KMS-11 (cell line): ENCODE measurements around the gene CAPN7.

Experiments
- H2AFZ ChIP-seq: fragments of 200-600 bp; sonication (generic); 2 replicates; pipeline ENCODE4 v1.6.1; 2016; ENCODE audit warnings: antibody characterized with exemption, mixed run types, low read depth
- H3K27ac ChIP-seq: fragments of 200-600 bp; sonication (generic); 2 replicates; pipeline ENCODE4 v1.6.1; 2016; ENCODE audit warnings: mild to moderate bottlenecking, mixed run types
- H3K27me3 ChIP-seq: fragments of 200-600 bp; sonication (generic); 2 replicates; pipeline ENCODE4 v1.6.1; 2017; ENCODE audit warnings: mild to moderate bottlenecking, low read depth, mixed run types, moderate library complexity; ENCODE audit not compliant: insufficient read depth
- H3K36me3 ChIP-seq: fragments of 200-600 bp; sonication (generic); 2 replicates; pipeline ENCODE4 v1.6.1; 2017; ENCODE audit warnings: mild to moderate bottlenecking, mixed run types; ENCODE audit not compliant: insufficient read depth
- H3K4me1 ChIP-seq: fragments of 200-600 bp; sonication (generic); 2 replicates; pipeline ENCODE4 v1.6.1; 2016; ENCODE audit warnings: mild to moderate bottlenecking, low read depth, mixed run types; ENCODE audit not compliant: poor library complexity, severe bottlenecking
- H3K4me2 ChIP-seq: fragments of 200-600 bp; sonication (generic); 2 replicates; pipeline ENCODE4 v1.7.0; 2016; ENCODE audit warnings: mild to moderate bottlenecking, mixed run types
- H3K4me3 ChIP-seq: fragments of 200-600 bp; sonication (generic); IDR thresholded peaks from 2 replicates; pipeline ENCODE4 v1.6.1; 2017; ENCODE audit warnings: low read depth, low read length, mixed read lengths; ENCODE audit not compliant: insufficient read depth
- H3K79me2 ChIP-seq: fragments of 200-600 bp; sonication (generic); 2 replicates; pipeline ENCODE4 v1.6.1; 2016; ENCODE audit warnings: low read depth, mixed run types; ENCODE audit not compliant: insufficient read depth
- H3K9ac ChIP-seq: fragments of 200-600 bp; sonication (generic); 2 replicates; pipeline ENCODE4 v1.6.1; 2016; ENCODE audit warnings: mild to moderate bottlenecking, mixed run types
- H4K20me1 ChIP-seq: fragments of 200-600 bp; sonication (generic); 2 replicates; pipeline ENCODE4 v1.6.1; 2016; ENCODE audit warnings: mild to moderate bottlenecking, mixed run types; ENCODE audit not compliant: insufficient read depth
- CTCF ChIP-seq: fragments of 200-600 bp; sonication (generic); conservative IDR thresholded peaks from 2 replicates; pipeline ENCODE4 v1.6.1; 2017; ENCODE audit warnings: low read depth, mild to moderate bottlenecking, antibody characterized with exemption, low read length, moderate library complexity, mixed read lengths

CAPN7 gene

GRCh38 chr3:15271030-15271429, 65.0 kb downstream of the CAPN7 start:
- H3K79me2 ChIP-seq: no peaks in the 10 kb centered on the region
- no peak overlapping the region for H3K27ac ChIP-seq
- peaks cover 10% of the 10 kb centered on the region for H3K4me1 ChIP-seq
- H3K4me2 ChIP-seq: no peak overlapping the region
- H3K27me3 ChIP-seq: no peaks in the 10 kb centered on the region
- TF ChIP-seq CTCF: no peak
- no peaks in the 10 kb centered on the region for H3K36me3 ChIP-seq
- no peaks in the 10 kb centered on the region for H4K20me1 ChIP-seq
- H3K9ac ChIP-seq: no peak overlapping the region
- no peak overlapping the region for H2AFZ ChIP-seq
- H3K4me3 ChIP-seq: no peak overlapping the region

- Histone ChIP-seq H3K4me3 (no peak overlapping the region), H3K36me3 (no peaks in the 10 kb centered on the region), H3K9ac (no peak overlapping the region), H3K27ac (no peak overlapping the region), H3K79me2 (no peaks in the 10 kb centered on the region), H3K27me3 (no peaks in the 10 kb centered on the region), H3K4me2 (no peak overlapping the region), H3K4me1 (peaks cover 10% of the 10 kb centered on the region), H4K20me1 (no peaks in the 10 kb centered on the region), H2AFZ (no peak overlapping the region)
- no peak for TF ChIP-seq CTCF
Observed at GRCh38 chr3:15271785-15272381, 65.8 kb downstream of the CAPN7 start.

GRCh38 chr3:15272426-15273196, 66.6 kb downstream of the CAPN7 start:
- Histone ChIP-seq H4K20me1 (no peaks in the 10 kb centered on the region), H2AFZ (no peak overlapping the region), H3K79me2 (no peaks in the 10 kb centered on the region), H3K36me3 (no peaks in the 10 kb centered on the region), H3K4me3 (no peak overlapping the region), H3K4me2 (no peak overlapping the region), H3K27ac (no peak overlapping the region), H3K9ac (no peak overlapping the region), H3K4me1 (peaks cover 10% of the 10 kb centered on the region), H3K27me3 (no peaks in the 10 kb centered on the region)
- no peak for TF ChIP-seq CTCF

GRCh38 chr3:15273227-15273626, 67.2 kb downstream of the CAPN7 start:
- H3K4me2 ChIP-seq: no peak overlapping the region
- no peak overlapping the region for H2AFZ ChIP-seq
- H3K27me3 ChIP-seq: no peaks in the 10 kb centered on the region
- peaks cover 10% of the 10 kb centered on the region for H3K4me1 ChIP-seq
- H3K27ac ChIP-seq: no peak overlapping the region
- H3K9ac ChIP-seq: no peak overlapping the region
- no peak for TF ChIP-seq CTCF
- no peak overlapping the region for H3K4me3 ChIP-seq
- H3K79me2 ChIP-seq: no peaks in the 10 kb centered on the region
- H3K36me3 ChIP-seq: no peaks in the 10 kb centered on the region
- H4K20me1 ChIP-seq: no peaks in the 10 kb centered on the region
